Stimulated activated CD4-positive, alpha-beta T cell treated with anti-CD3 and anti-CD28 coated beads, Interleukin-15, amount 100 ng/mL, for 24 hours (primary cell): ENCODE results near the gene MRPS16.
A peak's percentile ranks its signal among the peaks of the same experiment; 100 is the strongest.
"Not testable (repeated sequence)": the region's sequence is repeated elsewhere in the genome, so short reads cannot be mapped to it uniquely, and the experiment has no call there.

Source experiments
- DNase-seq: peaks from one replicate; pipeline ENCODE4 v3.0.0-alpha.2; 2020

MRPS16 gene

GRCh38 chr10:73252445-73253224 lies at the start of gene MRPS16:
TSS of gene MRPS16 (minus strand) at chr10:73252644. CDS start at chr10:73252482, 162 bp downstream.
- DNase-seq = peak; percentile 95

DNA sequence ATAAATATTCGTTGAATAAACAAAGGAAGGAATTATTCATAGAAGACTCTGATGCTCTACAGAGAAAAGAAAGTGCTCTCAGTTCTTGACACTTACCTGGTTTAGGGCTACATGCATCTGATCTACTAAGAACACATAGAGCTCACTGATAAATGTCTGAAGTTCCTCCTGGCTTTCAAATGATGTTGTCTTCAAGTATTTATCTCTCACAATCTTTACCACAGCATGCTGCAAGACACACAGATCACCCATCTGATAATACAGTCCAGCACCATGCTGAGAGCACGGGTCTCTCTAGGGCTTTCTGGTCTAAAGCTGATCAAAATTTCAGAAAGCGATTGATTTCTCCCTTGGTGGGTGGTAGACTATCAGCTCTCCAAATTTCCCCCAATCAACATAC lies 44.5 kb upstream of the MRPS16 start:
- no peak for DNase-seq

DNA sequence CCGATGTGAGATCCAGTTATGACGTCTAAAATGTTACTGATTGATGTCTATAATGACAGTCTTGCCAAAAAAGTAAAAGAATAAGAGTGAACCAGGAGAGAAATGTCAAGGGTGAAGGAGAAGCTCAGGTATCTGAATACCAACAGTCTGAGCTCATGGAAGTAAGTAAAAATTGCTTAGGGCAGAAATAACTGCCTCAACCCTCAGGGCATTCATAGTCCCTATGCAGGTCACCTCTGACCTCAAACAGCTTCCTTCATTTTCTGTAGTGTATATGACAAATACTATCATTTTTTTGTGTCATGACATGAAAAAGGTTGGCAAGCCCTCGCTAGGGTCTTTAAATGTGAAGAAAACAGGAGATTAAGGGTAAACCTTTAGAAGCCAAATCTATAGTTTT lies 41.0 kb upstream of the MRPS16 start:
- no peak for DNase-seq

- DNase-seq = no peak
Measured at GRCh38 chr10:73289958-73290357, 37.5 kb upstream of the MRPS16 start.

DNA sequence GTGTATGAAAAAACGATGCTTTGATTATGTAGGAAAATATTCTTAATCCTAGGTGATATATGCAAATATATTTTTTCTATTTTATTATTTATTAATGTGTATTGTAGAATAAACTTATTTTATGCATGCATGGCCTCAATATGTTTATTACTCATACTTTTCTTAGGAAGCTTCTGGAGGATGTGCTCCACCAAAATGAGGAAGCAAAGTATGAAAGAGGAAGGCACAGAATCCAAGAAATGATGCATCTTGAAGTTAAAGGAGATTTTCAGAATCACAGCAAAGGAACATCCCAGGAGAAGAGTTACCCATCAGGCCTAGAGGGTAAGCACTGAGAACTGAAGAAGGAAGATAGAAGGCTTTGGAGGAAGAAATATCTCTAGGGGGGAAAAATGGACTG lies 35.0 kb upstream of the MRPS16 start:
- no peak for DNase-seq

- DNase-seq = no peak
Measured at GRCh38 chr10:73281097-73281496, 28.7 kb upstream of the MRPS16 start.

DNA sequence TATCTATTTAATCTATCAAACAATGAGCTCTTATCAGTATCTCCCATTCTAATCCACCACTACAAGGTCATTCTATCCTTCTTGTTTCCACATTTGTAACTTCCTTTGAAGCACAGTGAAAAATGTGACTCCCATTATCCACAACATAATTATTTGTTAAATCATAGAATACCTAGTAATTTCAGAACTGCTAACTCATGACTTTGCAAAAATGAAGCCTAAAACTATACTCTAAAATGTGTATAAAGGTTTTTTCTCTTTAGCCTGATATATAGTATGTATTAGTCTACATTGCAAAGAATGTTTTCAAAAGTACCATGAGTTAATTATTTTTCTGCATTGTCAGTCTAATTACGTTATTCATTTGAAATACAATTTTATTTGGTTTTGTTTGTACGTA lies 12.0 kb upstream of the MRPS16 start:
- DNase-seq = no peak

DNA sequence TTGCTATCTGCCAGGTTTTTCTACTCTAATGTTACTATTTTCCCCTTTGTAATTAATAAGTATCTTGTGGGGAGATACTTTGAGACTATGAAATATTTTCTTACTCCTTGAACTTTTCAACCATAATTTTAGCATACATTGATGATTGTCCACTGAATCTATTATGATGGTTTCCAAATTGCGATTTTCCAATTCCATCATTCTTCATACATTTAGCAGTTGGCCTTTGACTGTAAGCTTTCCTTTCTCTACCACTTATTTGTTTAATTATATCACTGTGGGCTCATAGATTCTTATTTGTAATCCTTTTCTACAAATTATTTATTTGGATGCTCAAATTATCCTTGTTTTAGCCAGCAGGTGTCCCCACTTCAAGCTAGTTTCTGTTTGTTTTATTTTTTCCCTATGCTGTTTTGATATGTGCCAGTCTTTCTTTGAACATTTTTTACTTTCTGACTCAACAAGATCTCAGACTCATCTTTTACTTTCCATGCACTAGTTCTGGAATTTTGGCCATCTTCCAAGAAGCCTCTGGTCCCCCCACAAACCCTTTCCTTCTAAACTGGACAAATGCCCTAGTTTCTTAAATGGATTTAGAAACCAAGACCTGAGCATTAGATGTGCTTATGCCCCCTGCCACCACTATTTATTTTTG lies 11.4 kb upstream of the MRPS16 start:
- DNase-seq = no peak

DNA sequence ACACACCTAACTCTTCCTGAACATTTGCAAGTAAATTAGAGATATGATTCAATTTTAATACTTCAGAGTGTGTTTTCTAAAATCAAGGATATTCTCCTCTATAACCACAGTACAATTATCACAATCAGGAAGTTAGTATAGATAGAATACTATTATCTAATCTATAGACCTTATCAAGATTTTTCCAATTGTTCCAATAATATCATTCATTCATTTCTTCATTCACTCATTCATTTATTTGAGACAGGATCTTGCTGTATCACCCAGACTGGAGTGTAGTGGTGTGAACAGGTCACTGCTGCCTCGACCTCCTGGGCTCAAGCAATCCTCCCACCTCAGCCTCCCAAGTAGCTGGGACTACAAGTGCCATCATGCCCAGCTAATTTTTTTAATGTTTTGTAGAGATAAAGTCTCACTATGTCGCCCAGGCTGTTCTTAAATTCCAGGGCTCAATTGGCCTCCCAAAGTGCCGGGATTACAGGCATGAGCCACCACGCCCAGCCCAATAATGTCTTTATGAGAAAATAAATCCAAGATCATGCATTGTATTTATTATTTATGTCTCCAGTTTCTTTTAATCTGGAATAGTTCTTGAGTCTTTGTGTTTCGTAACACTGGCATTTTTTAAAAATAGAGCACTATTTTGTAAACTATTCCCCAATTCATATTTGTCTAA lies 10.6 kb upstream of the MRPS16 start:
- DNase-seq = no peak

GRCh38 chr10:73262105-73262730 lies 9.8 kb upstream of the MRPS16 start:
- DNase-seq = no peak

DNA sequence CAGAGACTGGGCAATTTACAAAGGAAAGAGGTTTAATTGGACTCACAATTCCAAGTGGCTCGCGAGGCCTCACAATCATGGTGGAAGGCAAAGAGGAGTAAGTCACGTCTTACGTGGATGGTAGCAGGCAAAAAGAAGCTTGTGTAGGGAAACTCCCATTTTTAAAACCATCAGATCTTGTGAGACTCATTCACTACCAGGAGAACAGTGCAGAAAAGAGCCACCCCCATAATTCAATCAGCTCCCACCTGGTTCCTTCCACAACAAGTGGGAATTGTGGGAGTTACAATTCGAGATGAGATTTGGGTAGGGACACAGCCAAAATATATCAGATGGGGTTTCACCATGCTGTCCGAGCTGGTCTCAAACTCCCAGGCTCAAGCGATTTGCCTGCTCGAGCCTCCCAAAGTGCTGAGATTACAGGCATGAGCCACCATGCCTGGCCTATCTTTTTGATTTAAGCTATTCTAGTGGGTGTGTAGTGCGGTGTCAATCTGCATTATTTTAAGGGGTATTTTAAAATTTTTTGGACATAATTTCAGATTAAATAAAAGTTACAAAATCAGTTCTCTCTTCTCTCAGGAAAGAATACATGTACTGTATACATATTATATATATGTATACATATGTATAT lies 9.0 kb upstream of the MRPS16 start:
- DNase-seq = no peak

DNA sequence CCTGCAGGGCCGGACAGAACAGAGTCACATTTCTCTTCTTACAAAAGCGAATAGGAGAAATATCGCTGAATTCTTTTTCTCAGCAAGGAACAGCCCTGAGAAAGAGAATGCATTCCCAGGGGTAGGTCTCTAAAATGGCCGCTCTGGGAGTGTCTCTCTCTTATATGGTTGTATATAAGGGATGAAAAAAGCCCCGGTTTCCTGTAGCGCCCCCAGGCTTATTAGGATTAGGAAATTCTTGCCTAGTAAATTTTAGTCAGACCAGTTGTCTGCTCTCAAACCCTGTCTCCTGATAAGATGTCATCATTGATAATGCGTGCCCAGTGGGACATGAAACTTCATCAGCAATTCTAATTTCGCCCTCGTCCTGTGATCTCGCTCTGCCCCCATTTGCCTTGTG lies 6.2 kb upstream of the MRPS16 start:
- DNase-seq = not testable (repeated sequence)

DNA sequence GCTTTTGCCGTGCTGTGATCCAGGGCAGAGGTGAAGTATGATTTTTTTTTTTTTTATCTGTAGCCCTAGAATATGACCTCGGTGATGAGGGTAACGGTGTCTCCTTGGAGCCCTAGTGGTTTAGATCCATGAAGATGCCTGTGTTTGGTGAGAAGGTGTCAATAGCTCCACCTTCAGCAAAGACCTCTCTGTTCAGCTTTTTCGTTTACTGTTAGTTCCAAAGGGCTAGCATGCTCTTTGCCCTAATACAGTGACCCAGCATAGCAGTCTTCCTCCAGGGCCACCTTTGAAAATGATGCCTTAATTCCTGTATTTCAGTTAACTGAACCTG lies 746 bp upstream of the MRPS16 start:
- DNase-seq = no peak

- peak; percentile 18 for DNase-seq
Measured at GRCh38 chr10:73251683-73252444, 580 bp downstream of the MRPS16 start.

GRCh38 chr10:73248259-73248724 lies 4.2 kb downstream of the MRPS16 start:
- DNase-seq = no peak

- DNase-seq = peak; percentile 13
Measured at GRCh38 chr10:73247509-73248258, 4.8 kb downstream of the MRPS16 start.

DNA sequence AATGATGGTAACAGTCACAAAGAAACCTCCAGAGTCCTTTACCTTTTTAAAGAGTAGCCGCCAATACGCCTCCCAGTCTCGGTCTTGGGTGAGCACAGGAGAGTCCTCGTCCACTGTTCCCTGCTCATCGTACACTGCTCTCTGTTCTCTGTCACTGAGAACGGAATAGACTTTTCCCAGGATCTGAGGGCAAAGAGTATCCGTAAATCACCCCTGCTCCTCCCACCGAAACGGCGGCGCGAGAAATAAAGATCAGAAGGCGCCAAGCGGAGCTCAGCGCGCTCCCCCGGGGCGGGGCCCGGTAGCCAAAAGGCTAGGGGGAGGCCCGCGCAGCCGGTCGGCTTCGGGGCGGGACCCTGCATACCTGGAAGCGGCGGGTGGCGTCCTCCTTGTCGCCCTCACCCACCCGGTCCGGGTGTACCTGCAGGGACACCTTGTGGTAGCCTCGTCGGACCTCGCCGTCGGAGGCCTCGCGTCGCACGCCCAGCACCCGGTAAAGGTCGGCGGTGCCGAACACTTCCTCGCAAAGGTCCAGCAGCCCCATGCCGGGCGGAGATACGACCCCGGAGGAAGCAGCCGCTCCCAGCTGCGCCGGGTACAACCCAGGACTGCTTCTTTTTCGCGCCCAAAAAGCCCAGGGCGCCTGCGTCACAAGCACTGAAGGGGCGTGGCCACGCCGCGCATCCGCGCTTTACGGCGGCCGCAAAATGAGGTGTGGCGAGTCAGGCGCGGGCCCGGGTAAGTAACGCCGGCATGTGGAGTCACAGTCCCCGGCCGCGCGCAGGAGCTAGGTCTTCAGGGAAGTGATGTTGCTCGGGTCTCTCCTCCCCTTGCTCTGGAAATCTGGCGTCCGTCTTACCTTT lies 5.6 kb downstream of the MRPS16 start, which contains the start of gene DNAJC9:
DNAJC9 (minus strand) TSS at position 610 of the 863 bp plus-strand sequence; CDS start at position 544, 66 bp downstream.
- peak; percentile 97 for DNase-seq

- DNase-seq = no peak
Measured at GRCh38 chr10:73246322-73246645, 6.2 kb downstream of the MRPS16 start.

GRCh38 chr10:73244866-73245477 lies 7.5 kb downstream of the MRPS16 start:
- DNase-seq = no peak

DNA sequence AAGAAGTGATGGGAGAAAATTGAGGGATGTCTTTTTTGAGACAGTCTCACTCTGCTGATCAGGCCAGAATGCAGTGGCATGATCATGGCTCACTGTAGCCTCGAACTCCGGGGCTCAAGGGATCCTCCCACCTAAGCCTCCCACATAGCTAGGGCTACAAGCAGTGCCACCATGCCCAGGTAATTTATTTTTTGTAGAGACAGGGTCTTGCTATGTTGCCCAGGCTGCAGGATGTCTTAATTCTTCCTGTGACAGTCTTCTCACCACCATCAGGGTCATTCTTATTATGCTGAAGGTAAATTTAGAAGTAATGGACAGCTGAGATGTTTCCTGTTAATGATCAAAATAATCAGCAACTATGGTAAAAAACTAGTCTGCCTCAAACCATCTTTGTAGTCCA lies 12.5 kb downstream of the MRPS16 start:
- DNase-seq = no peak
